Ovary (tissue), 9 donors: Measurements from ENCODE around the gene DNAL4. TPM values are rescaled to one million over a fixed set of nuclear protein-coding genes. Genes with fewer than 3 reads are reported as not detected.

Source experiments
- DNase-seq, 5 donors: peaks; one replicate each; pipeline ENCODE4 v3.0.0-alpha.2; 2019 to 2020
- H3K27ac ChIP-seq, 2 donors: fragments of 200-600 bp; one replicate each; pipeline versions ENCODE4 v1.5.1 to v1.8.0; 2019 to 2022
- H3K27me3 ChIP-seq: fragments of 200-600 bp; one replicate; pipeline ENCODE4 v1.8.0; 2022
- H3K36me3 ChIP-seq: fragments of 200-600 bp; sonication (generic); one replicate; pipeline ENCODE4 v1.5.1; 2019
- H3K4me1 ChIP-seq: one replicate; pipeline ENCODE4 v1.8.1; 2013; ENCODE audit warnings: mild to moderate bottlenecking, moderate library complexity; ENCODE audit not compliant: insufficient read depth
- H3K4me3 ChIP-seq: fragments of 200-600 bp; sonication (generic); one replicate; pipeline ENCODE4 v1.5.1; 2017
- H3K9me3 ChIP-seq, 2 donors: fragments of 200-600 bp in 1 of 2; sonication (generic) in 1 of 2; one replicate each; pipeline versions ENCODE4 v1.5.1 to v1.8.1; 2013 to 2019; ENCODE audit warnings: mild to moderate bottlenecking in 1 of 2, moderate library complexity in 1 of 2
- CTCF ChIP-seq, 3 donors: fragments of 450-650 bp in 2 of 3; fragments of 200-600 bp in 1 of 3; IDR thresholded peaks; one replicate each; pipeline versions ENCODE4 v1.5.1 to v1.8.0; 2016 to 2022; ENCODE audit warnings: antibody characterized with exemption in 3 of 3, mild to moderate bottlenecking in 1 of 3
- EP300 ChIP-seq: sonication (generic); formaldehyde crosslinking; IDR thresholded peaks from one replicate; pipeline ENCODE4 v1.6.1; 2017; ENCODE audit warnings: antibody characterized with exemption
- POLR2A ChIP-seq: fragments of 450-650 bp; IDR thresholded peaks from one replicate; pipeline ENCODE4 v1.6.1; 2017; ENCODE audit warnings: antibody characterized with exemption, mild to moderate bottlenecking, moderate library complexity
- WGBS, 3 donors: extraction: QIAGEN DNeasy Blood & Tissue Kit in 1 of 3; methylation state at CpG; one replicate each; pipeline versions ENCODE4 v1.1.5 to v1.1.7; 2013 to 2017; 5-methylcytosine and 5-hydroxymethylcytosine counted together
- intact Hi-C, 4 donors: fragments of 100-400 bp; cut with DNase I; formaldehyde crosslinking; loops; one replicate each; pipeline versions ENCODE4 v1.11.0 to v1.15.1; 2022 to 2023
- polyA plus RNA-seq, 2 donors: library from polyadenylated mRNA; stranded (reverse); fragments of 200-250 nt in 1 of 2; fragments of 350-450 nt in 1 of 2; fragmentation: Illumina TruSeq in 1 of 2; extraction: RNeasy Lipid Tissue Mini Kit (QIAGEN cat#74804) in 1 of 2; gene quantifications; one replicate each; pipeline ENCODE4 v1.2.3, GENCODE V29; 2013 to 2014
- total RNA-seq, 7 donors: library from RNA; depleted of rRNA in 2 of 7; stranded (reverse); fragments of >200 nt in 2 of 7; fragmentation: NEBNext Ultra II Directional in 3 of 7; extraction: Animal tissue kit (Norgen Biotek cat#: 25700) in 3 of 7; gene quantifications; one replicate each; pipeline versions ENCODE4 v1.1.0 to v1.2.4, GENCODE V29; 2016 to 2023
- donor health status: DM: no; HTN: no; CAD: no; lungs with moderate emphysema.
- donor health status: DM: no; HTN: no; CAD: no.
- donor health status: Bipolar disorder and iron deficiency.
- donor health status: DM: yes; HTN: yes; CAD: no.
- donor health status: DM: no; HTN: no; CAD: no.
- donor health status: DM: yes; HTN: yes; CAD: no.

Gene DNAL4
- total and polyA plus RNA-seq, 9 donors, result 12.1 to 26.4 (median 16.3) TPM

- Histone ChIP-seq H3K27ac (peak within 1 kb of the TSS; percentile 81 to 94), H3K4me1 (no peaks in the 10 kb centered on the region), H3K4me3 (peak within 1 kb of the TSS; percentile 69), H3K9me3 (no peaks in the 10 kb centered on the region), H3K36me3 (no peaks in the 10 kb centered on the region), H3K27me3 (no peaks in the 10 kb centered on the region)
- 0 to 2% (median 1%) methylated on average over 34 to 68 of the region's 68 CpGs for WGBS, 3 donors
- intact Hi-C loops, result no loop called here
- peak; percentile 93 to 96 (median 95) for DNase-seq
- TF ChIP-seq EP300 (no peak), CTCF (IDR thresholded peaks at IDR 0.05) (peak in 1 of 3 donors; percentile 1), POLR2A (peak; percentile 67)
These were observed 37.9 kb downstream of the DNAL4 start, which contains the start of gene SUN2 for GRCh38 chr22:38755911-38756532. SUN2 (minus strand) TSS chr22:38755998; CDS start chr22:38752628, 3,370 bp downstream.

- Histone ChIP-seq H3K36me3 (no peaks in the 10 kb centered on the region), H3K27ac (peak overlapping the region; percentile 81 to 94), H3K9me3 (no peaks in the 10 kb centered on the region), H3K4me1 (no peaks in the 10 kb centered on the region), H3K27me3 (no peaks in the 10 kb centered on the region), H3K4me3 (peak overlapping the region; percentile 69)
- intact Hi-C loops, result no loop called here
- 0% methylated on average over 37 to 74 of the region's 74 CpGs for WGBS, 3 donors
- DNase-seq, result peak; percentile 86 to 94 (median 90)
- peak; percentile 60 for TF ChIP-seq EP300
- TF ChIP-seq POLR2A, result no peak
- TF ChIP-seq CTCF (IDR thresholded peaks at IDR 0.05), result peak in 1 of 3 donors; percentile 35
These were observed 38.6 kb downstream of the DNAL4 start for GRCh38 chr22:38755155-38755910.

GRCh38 chr22:38754751-38755154 lies 39.2 kb downstream of the DNAL4 start:
- no peaks in the 10 kb centered on the region for H3K9me3 ChIP-seq
- intact Hi-C loops, result no loop called here
- H3K4me1 ChIP-seq, result no peaks in the 10 kb centered on the region
- WGBS, 3 donors, result 6 to 13% (median 8%) methylated on average over 12 of the region's 12 CpGs
- peak overlapping the region; percentile 81 to 94 for H3K27ac ChIP-seq
- H3K4me3 ChIP-seq, result peak overlapping the region; percentile 69
- DNase-seq, result peak in 1 of 5 donors; percentile 68
- no peaks in the 10 kb centered on the region for H3K36me3 ChIP-seq
- no peaks in the 10 kb centered on the region for H3K27me3 ChIP-seq
- TF ChIP-seq CTCF (IDR thresholded peaks at IDR 0.05), result no peak
- TF ChIP-seq EP300, result no peak

- Histone ChIP-seq H3K9me3 (no peaks in the 10 kb centered on the region), H3K4me1 (no peaks in the 10 kb centered on the region), H3K27ac (peak overlapping the region in 1 of 2 donors; percentile 94), H3K4me3 (peak overlapping the region; percentile 69), H3K36me3 (no peaks in the 10 kb centered on the region), H3K27me3 (no peaks in the 10 kb centered on the region)
- TF ChIP-seq POLR2A (no peak), EP300 (no peak), CTCF (IDR thresholded peaks at IDR 0.05) (no peak)
- 35 to 39% (median 37%) methylated on average over 12 of the region's 12 CpGs for WGBS, 3 donors
- peak; percentile 75 to 84 (median 78) for DNase-seq
- intact Hi-C loops, result no loop called here
These were observed 39.8 kb downstream of the DNAL4 start for GRCh38 chr22:38753948-38754750.
